Activated CD4-positive, alpha-beta memory T cell treated with anti-CD3 and anti-CD28 coated beads for 36 hours (primary cell): ENCODE results near the gene MYO3A. TPM values are rescaled to one million over a fixed set of nuclear protein-coding genes. Genes with fewer than 3 reads are reported as not detected.

ENCODE experiments used
- CTCF ChIA-PET: fragments of 350-600 bp; sonication (Branson Sonifier 250); formaldehyde crosslinking; loops from one replicate; lab custom pipeline; 2021; ENCODE audit warnings: antibody characterized with exemption, inconsistent platforms; lab: Charles Lee
- POLR2A ChIA-PET: fragments of 350-600 bp; sonication (Branson Sonifier 250); formaldehyde crosslinking; loops from one replicate; lab custom pipeline; 2021; ENCODE audit warnings: antibody characterized with exemption; lab: Charles Lee
- DNase-seq: peaks from one replicate; pipeline ENCODE4 v3.0.0-alpha.2; 2020
- H3K27ac Mint-ChIP-seq: one replicate; pipeline ENCODE4 v1.8.0; 2021; ENCODE audit warnings: mixed read lengths
- H3K27me3 Mint-ChIP-seq: one replicate; pipeline ENCODE4 v1.8.0; 2021; ENCODE audit warnings: mixed read lengths
- H3K36me3 Mint-ChIP-seq: one replicate; pipeline ENCODE4 v1.8.0; 2021; ENCODE audit warnings: mixed read lengths
- H3K4me1 Mint-ChIP-seq: one replicate; pipeline ENCODE4 v1.8.0; 2021; ENCODE audit warnings: low read depth, mixed read lengths
- H3K4me3 Mint-ChIP-seq: one replicate; pipeline ENCODE4 v1.8.0; 2021; ENCODE audit warnings: mild to moderate bottlenecking, mixed read lengths
- H3K9me3 Mint-ChIP-seq: one replicate; pipeline ENCODE4 v1.8.0; 2021; ENCODE audit warnings: mixed read lengths
- intact Hi-C: fragments of 100-400 bp; cut with micrococcal nuclease; formaldehyde crosslinking; loops from one replicate; pipeline ENCODE4 v1.15.1; 2023
- total RNA-seq, 2 experiments: library from RNA; stranded (reverse); gene quantifications; one replicate each; pipeline ENCODE4 v1.2.3, GENCODE V29; 2021

Gene MYO3A
- total RNA-seq, 2 experiments from 2014 or later, result not detected

DNA sequence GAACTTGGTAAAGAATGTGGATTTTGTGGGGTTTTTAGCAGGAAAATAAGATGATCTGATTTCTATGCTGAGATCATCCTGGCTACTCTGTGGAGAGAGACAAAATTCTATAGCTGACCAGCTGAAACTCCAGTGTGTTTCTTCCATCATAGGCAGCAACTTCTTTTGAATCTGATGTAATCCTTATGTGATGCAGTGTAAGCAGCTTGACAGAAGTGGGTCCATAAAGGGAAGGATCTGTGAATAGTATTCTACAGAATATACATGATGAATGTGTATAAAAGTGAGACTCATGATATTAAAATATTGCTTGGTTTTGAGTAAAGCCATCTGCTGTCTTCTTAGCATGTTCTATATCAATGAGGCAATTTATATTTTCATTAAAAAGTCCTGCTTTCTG, 4.4 kb downstream of the MYO3A start:
- Mint-ChIP-seq H3K27ac (no peak overlapping the region), H3K36me3 (no peaks in the 10 kb centered on the region)
- CTCF ChIA-PET, result no interaction called here

DNA sequence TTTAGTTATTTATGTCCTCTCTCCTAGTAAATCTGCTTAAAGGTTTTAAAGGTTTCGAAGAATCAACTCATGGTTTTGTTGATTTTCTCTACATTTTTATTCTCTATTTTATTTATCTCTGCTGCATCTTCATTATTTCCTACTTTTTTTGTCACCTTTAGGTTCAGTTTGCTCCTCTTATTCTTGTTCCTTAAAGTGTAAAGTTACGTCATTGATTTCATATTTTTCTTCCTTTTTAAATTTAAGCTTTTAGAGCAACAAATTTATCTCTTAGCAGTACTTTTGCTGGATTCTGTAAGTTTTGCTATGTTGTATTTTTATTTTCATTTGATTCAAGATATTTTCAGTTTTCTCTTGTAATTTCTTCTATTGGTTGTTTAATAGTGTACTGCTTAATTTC, 10.7 kb downstream of the MYO3A start:
- Mint-ChIP-seq H3K9me3 (peaks cover 6% of the 10 kb centered on the region), H3K27ac (no peak overlapping the region), H3K36me3 (peaks cover 2% of the 10 kb centered on the region), H3K4me3 (no peak overlapping the region), H3K27me3 (peaks cover 2% of the 10 kb centered on the region), H3K4me1 (no peaks in the 10 kb centered on the region)
- CTCF ChIA-PET, result no interaction called here
- POLR2A ChIA-PET, result no interaction called here
- no peak for DNase-seq
- intact Hi-C loops, result no loop called here

More for the DNA sequence above, 4.4 kb downstream of the MYO3A start:
- no peak for DNase-seq
- H3K9me3 Mint-ChIP-seq, result no peaks in the 10 kb centered on the region
- peaks cover 21% of the 10 kb centered on the region for H3K27me3 Mint-ChIP-seq
- POLR2A ChIA-PET, result no interaction called here
- intact Hi-C loops, result no loop called here
- H3K4me3 Mint-ChIP-seq, result no peak overlapping the region
- H3K4me1 Mint-ChIP-seq, result peaks cover 5% of the 10 kb centered on the region

DNA sequence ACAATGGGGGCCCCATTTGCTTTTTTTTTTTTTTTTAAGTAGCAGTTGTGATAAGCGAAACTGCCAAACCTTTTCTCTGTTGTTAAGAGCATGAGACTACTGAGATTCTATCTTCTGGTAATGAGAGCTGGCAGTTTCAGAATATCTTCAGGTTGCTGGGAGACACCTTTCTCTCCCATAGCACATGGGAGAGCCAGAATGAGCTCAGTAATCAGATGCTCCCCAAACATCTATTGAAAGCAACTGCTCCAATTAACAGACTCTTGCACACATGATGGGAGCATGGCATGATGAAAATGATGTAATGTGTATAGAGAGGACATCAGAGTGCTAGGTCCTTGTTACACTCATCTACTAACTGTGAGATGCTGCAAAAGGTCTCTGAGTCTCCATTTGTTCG, 18.8 kb downstream of the MYO3A start:
- peaks cover 4% of the 10 kb centered on the region for H3K9me3 Mint-ChIP-seq
- H3K4me3 Mint-ChIP-seq, result no peak overlapping the region
- DNase-seq, result no peak
- H3K27me3 Mint-ChIP-seq, result no peaks in the 10 kb centered on the region
- no peaks in the 10 kb centered on the region for H3K36me3 Mint-ChIP-seq
- H3K4me1 Mint-ChIP-seq, result no peaks in the 10 kb centered on the region
- H3K27ac Mint-ChIP-seq, result no peak overlapping the region
- intact Hi-C loops, result no loop called here
- CTCF ChIA-PET, result no interaction called here
- POLR2A ChIA-PET, result no interaction called here

DNA sequence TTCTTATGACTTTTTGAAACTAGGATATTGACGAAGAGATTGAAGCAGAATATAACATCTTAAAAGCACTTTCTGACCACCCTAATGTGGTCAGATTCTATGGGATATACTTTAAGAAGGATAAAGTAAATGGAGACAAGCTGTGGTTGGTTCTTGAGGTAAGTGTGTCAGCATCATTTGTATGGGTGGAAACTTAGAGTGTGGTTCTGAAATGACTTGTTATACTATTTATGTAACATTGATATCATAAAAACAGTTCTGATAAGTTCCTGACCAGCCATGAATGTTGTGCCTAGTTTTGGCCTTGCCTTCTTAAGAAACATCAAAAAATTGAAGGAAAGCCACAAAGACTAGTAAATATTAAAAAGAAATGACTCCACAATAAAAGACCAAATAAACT, 20.8 kb downstream of the MYO3A start:
- no peaks in the 10 kb centered on the region for H3K36me3 Mint-ChIP-seq
- DNase-seq, result no peak
- no peak overlapping the region for H3K27ac Mint-ChIP-seq
- H3K4me1 Mint-ChIP-seq, result no peaks in the 10 kb centered on the region
- no peak overlapping the region for H3K4me3 Mint-ChIP-seq
- H3K27me3 Mint-ChIP-seq, result no peaks in the 10 kb centered on the region
- intact Hi-C loops, result no loop called here
- POLR2A ChIA-PET, result no interaction called here
- peaks cover 7% of the 10 kb centered on the region for H3K9me3 Mint-ChIP-seq
- CTCF ChIA-PET, result no interaction called here

DNA sequence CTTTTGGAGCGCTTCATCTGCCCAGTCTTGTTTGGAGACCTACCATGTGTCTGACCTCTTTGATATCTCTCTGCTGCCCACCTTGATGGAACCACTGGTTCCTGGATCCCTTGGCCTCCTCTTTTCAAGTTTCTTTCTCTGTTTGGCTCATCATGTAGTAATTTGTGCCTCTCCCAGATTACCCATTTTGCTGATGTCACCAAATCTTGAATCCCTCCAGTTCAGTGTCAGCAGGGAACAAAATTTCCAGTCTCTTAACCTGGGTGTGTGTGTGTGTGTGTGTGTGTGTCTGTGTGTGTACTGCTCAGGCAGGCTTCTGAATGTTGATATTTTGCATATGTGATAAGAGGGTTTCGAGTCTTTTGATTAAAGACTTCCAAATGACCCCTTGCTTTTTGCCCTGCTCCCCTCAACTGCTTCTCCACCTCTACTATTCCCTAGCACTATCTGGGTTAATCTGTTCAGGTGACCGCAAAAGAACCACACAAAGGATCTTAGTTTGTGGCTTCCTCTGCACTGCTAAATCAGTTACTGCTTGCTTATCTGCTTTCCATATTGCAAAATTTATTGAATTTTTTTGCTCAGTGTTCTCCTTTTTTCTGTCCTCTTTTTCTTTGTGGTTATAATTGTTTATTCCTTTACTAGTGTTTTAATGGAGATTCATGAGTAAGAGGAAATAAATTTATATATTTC, 25.7 kb downstream of the MYO3A start:
- no peak overlapping the region for H3K27ac Mint-ChIP-seq
- no peak for DNase-seq
- H3K9me3 Mint-ChIP-seq, result peaks cover 7% of the 10 kb centered on the region
- intact Hi-C loops, result no loop called here
- H3K36me3 Mint-ChIP-seq, result no peaks in the 10 kb centered on the region
- no peak overlapping the region for H3K4me3 Mint-ChIP-seq
- ChIA-PET POLR2A (no interaction called here), CTCF (no interaction called here)
- H3K4me1 Mint-ChIP-seq, result no peaks in the 10 kb centered on the region
- no peaks in the 10 kb centered on the region for H3K27me3 Mint-ChIP-seq

DNA sequence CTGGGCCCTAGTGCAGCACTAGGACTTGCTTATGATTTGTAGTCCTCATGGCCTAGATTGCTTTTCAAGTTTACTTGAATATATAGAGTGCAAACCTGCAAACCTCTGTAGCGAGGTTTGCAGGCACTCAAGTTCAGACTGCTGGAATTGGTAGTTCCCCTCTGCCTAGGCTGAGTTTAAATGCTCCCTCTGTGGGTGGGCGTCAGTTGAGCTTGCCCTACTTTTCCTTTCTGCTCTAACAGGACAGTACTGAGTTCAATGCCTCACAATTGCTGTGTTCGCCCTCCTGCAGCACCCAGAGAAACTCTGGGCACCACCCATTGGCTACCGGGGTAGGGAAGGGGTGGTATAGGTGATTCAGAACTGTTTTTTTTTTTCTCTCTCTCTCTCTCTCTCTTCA, 31.6 kb downstream of the MYO3A start:
- Mint-ChIP-seq H3K36me3 (no peaks in the 10 kb centered on the region), H3K27me3 (no peaks in the 10 kb centered on the region), H3K4me1 (no peaks in the 10 kb centered on the region), H3K9me3 (no peaks in the 10 kb centered on the region), H3K27ac (no peak overlapping the region), H3K4me3 (no peak overlapping the region)
- ChIA-PET POLR2A (no interaction called here), CTCF (no interaction called here)
- no peak for DNase-seq
- intact Hi-C loops, result no loop called here

DNA sequence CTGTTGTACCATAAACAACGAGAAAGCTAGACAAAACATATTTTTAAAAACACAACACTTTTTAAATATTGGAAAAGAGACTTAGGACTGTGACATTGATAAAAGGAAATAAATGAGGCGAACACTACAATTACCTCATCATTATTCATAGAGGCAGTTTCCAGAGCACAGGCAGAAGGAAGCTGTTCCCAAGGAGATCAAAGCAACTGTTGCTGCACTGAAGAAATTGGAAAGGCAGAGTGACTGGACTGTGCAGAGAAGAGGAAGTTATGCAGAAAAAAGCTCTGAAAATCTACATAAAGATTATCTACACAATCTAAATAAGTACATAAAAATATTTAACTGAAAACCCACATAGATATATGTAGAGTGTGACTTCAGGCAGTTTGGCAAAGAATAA, 32.8 kb downstream of the MYO3A start:
- no peak overlapping the region for H3K4me3 Mint-ChIP-seq
- no peaks in the 10 kb centered on the region for H3K27me3 Mint-ChIP-seq
- no peaks in the 10 kb centered on the region for H3K9me3 Mint-ChIP-seq
- no peak for DNase-seq
- POLR2A ChIA-PET, result no interaction called here
- intact Hi-C loops, result no loop called here
- CTCF ChIA-PET, result no interaction called here
- no peaks in the 10 kb centered on the region for H3K4me1 Mint-ChIP-seq
- no peak overlapping the region for H3K27ac Mint-ChIP-seq
- H3K36me3 Mint-ChIP-seq, result no peaks in the 10 kb centered on the region

DNA sequence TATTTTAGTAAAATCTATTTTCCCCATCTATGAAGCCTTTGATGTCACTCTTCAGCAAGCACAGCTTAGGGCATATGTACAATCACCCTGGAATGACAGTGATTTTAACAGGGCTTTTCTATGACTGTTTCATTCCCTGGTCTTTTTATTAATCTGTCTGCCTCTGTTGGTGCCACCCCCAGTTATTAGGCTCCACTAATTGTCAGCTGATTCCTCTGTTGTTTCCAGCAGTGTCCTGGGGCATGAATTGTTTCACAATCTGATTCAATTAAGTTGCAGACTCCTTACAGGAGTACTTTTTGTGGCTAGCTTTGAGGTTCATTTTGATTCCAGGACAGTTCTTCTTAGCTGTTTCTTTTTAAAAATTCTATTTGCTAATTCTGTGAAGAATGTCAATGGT, 38.6 kb downstream of the MYO3A start:
- intact Hi-C loops, result no loop called here
- H3K36me3 Mint-ChIP-seq, result no peaks in the 10 kb centered on the region
- no peaks in the 10 kb centered on the region for H3K4me1 Mint-ChIP-seq
- peaks cover 3% of the 10 kb centered on the region for H3K27me3 Mint-ChIP-seq
- no peak for DNase-seq
- H3K4me3 Mint-ChIP-seq, result no peak overlapping the region
- no peak overlapping the region for H3K27ac Mint-ChIP-seq
- CTCF ChIA-PET, result no interaction called here
- no peaks in the 10 kb centered on the region for H3K9me3 Mint-ChIP-seq
- POLR2A ChIA-PET, result no interaction called here

DNA sequence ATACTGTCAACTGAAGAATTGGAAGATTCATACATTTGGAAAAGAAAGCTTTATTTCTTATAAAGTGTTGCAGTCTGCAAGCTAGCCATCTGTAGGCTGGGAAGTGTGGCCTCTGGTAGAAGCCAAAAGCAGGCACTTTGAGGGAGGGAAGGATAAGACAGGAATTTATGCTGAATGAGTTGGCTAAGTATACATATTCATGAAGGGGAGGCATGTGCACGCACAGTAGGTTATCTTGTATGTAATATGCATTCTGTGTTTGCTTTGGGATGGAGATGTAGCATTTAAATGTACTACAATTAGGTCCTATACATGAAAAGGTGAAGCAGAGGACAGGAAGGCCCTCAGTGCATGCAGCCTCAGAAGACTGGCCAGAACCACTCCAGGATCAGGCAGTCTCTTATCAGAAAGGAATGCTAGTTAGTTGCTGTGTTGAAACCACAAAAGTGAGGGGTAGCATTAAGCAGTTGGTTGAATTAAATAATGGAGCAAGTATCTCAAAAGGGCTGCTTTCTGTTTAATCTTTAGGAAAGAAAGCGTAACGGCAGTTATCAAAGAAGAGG, 40.9 kb downstream of the MYO3A start:
- CTCF ChIA-PET, result no interaction called here
- H3K4me3 Mint-ChIP-seq, result no peak overlapping the region
- H3K4me1 Mint-ChIP-seq, result no peaks in the 10 kb centered on the region
- no peak for DNase-seq
- H3K9me3 Mint-ChIP-seq, result no peaks in the 10 kb centered on the region
- peaks cover 3% of the 10 kb centered on the region for H3K27me3 Mint-ChIP-seq
- no peak overlapping the region for H3K27ac Mint-ChIP-seq
- no peaks in the 10 kb centered on the region for H3K36me3 Mint-ChIP-seq
- intact Hi-C loops, result no loop called here
- POLR2A ChIA-PET, result no interaction called here

DNA sequence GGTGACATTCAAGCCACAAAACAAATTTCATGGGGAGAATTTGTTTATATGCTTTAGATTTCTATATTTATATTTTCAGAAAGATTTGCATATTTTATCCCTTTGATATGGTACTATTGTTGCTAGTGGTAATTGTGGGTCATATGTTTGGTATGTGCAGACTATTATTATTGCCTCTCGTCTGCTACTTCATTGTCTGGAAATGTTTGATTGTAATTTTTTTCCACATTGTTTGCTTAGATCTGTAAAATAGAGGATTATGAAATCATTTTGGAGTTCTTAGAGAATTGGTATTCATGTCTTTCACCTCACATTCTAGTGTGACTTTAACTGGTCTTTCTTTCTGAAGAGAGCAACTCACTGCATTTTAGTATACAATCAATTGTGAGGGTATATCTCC, 44.7 kb downstream of the MYO3A start:
- no peak for DNase-seq

DNA sequence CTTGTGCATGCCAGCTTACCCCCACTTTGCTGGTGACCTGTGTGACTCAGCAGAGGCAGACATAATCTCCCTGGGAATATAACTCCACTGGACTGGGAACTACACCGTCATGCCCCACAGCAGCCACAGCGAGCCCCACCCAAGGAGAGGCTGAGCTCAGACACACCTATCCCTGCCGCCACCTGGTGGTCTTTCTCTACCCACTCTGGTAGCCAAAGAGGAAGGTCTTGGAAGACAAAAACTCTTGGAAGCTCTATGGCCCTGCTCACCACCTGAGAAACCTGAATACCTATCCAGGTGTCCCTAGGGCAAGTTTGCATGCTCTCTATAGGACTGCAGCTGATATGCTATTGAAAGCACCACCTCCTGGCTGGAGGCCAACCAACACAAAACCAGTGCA, 48.1 kb downstream of the MYO3A start:
- DNase-seq, result no peak
- Mint-ChIP-seq H3K4me3 (no peak overlapping the region), H3K9me3 (peaks cover 7% of the 10 kb centered on the region), H3K27ac (no peak overlapping the region), H3K27me3 (no peaks in the 10 kb centered on the region), H3K36me3 (no peaks in the 10 kb centered on the region), H3K4me1 (no peaks in the 10 kb centered on the region)
- ChIA-PET CTCF (no interaction called here), POLR2A (no interaction called here)
- intact Hi-C loops, result no loop called here

More for the DNA sequence above, 44.7 kb downstream of the MYO3A start:
- ChIA-PET POLR2A (no interaction called here), CTCF (no interaction called here)
- H3K9me3 Mint-ChIP-seq, result peaks cover 7% of the 10 kb centered on the region
- H3K4me3 Mint-ChIP-seq, result no peak overlapping the region
- H3K4me1 Mint-ChIP-seq, result no peaks in the 10 kb centered on the region
- H3K27ac Mint-ChIP-seq, result no peak overlapping the region
- intact Hi-C loops, result no loop called here
- no peaks in the 10 kb centered on the region for H3K27me3 Mint-ChIP-seq
- no peaks in the 10 kb centered on the region for H3K36me3 Mint-ChIP-seq

DNA sequence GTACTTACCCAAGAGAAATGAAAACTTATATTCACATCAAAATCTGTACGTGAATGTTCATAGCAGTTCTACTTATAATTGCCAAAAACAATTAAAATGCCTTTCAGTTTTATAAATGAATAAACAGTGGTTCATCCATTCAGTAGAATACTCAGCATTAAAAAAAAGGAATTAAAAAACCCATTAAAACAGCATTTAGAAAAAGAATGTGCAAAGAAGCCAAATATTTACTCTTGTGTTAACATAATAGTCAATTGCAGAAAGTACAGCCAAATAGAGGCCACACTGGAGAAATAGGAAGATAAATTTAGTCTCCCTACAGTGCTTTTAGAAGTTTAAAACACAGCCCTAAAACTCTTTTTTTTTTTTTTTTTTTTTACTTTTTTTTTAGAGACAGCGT, 54.6 kb downstream of the MYO3A start:
- no peak overlapping the region for H3K4me3 Mint-ChIP-seq
- intact Hi-C loops, result no loop called here
- POLR2A ChIA-PET, result no interaction called here
- CTCF ChIA-PET, result no interaction called here
- no peaks in the 10 kb centered on the region for H3K4me1 Mint-ChIP-seq
- no peaks in the 10 kb centered on the region for H3K36me3 Mint-ChIP-seq
- no peak for DNase-seq
- H3K9me3 Mint-ChIP-seq, result no peaks in the 10 kb centered on the region
- H3K27ac Mint-ChIP-seq, result no peak overlapping the region
- no peaks in the 10 kb centered on the region for H3K27me3 Mint-ChIP-seq

DNA sequence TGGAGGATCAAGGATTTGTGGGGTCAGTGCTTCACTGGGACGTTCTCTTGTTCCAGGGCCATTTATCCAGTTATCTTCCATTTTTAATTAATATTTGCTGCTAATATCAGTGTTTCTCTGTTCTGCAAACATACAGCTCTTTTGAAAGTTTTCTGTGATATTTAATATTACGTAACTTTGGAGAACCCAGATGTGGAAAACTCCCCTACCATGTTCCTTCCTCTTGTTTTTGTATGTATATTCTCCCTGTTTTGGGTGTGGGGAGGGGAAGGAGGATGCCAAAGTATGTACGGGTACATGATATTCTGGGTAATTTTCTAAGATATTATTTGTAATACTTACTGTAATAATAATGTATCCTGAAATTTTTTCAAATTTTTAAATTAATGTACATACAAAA, 55.9 kb downstream of the MYO3A start:
- H3K9me3 Mint-ChIP-seq, result peaks cover 2% of the 10 kb centered on the region
- H3K4me3 Mint-ChIP-seq, result no peak overlapping the region
- ChIA-PET POLR2A (no interaction called here), CTCF (no interaction called here)
- no peak for DNase-seq
- no peaks in the 10 kb centered on the region for H3K4me1 Mint-ChIP-seq
- H3K36me3 Mint-ChIP-seq, result no peaks in the 10 kb centered on the region
- no peaks in the 10 kb centered on the region for H3K27me3 Mint-ChIP-seq
- intact Hi-C loops, result no loop called here
- H3K27ac Mint-ChIP-seq, result no peak overlapping the region
